Prostate gland (tissue), 2 donors: Measurements from ENCODE around the gene JUN. TPM values are rescaled to one million over a fixed set of nuclear protein-coding genes. Genes with fewer than 3 reads are reported as not detected.

Source experiments
- DNase-seq: peaks from one replicate; pipeline ENCODE4 v3.0.0-alpha.2; 2019; ENCODE audit warnings: low spot score
- H3K27ac ChIP-seq, 2 donors: fragments of 200-600 bp; sonication (generic); 2 replicates each; pipeline ENCODE4 v1.5.1; 2017 to 2019
- H3K27me3 ChIP-seq: fragments of 200-600 bp; sonication (generic); replicated peaks from 2 replicates; pipeline ENCODE4 v1.5.1; 2019; ENCODE audit not compliant: insufficient read depth
- H3K36me3 ChIP-seq, 2 donors: fragments of 200-600 bp; sonication (generic); 1 replicate in 1 of 2; 2 replicates in 1 of 2; pipeline versions ENCODE4 v1.5.1 to v1.8.1; 2017 to 2019
- H3K4me1 ChIP-seq: fragments of 200-600 bp; sonication (generic); replicated peaks from 2 replicates; pipeline ENCODE4 v1.5.1; 2019
- H3K4me3 ChIP-seq, 2 donors: fragments of 200-600 bp; sonication (generic); 2 replicates each; pipeline ENCODE4 v1.5.1; 2017 to 2019
- H3K9me3 ChIP-seq: fragments of 200-600 bp; sonication (generic); 2 replicates; pipeline ENCODE4 v1.5.1; 2017
- CTCF ChIP-seq, 4 experiments: fragments of 200-600 bp in 2 of 4; fragments of 450-650 bp in 2 of 4; sonication (generic) in 2 of 4; IDR thresholded peaks; 1 replicate in 3 of 4; 2 replicates in 1 of 4; pipeline ENCODE4 v1.5.1; 2016 to 2019; ENCODE audit warnings: antibody characterized with exemption in 4 of 4, mild to moderate bottlenecking in 2 of 4, moderate library complexity in 2 of 4
- POLR2A ChIP-seq: fragments of 450-650 bp; IDR thresholded peaks from one replicate; pipeline ENCODE4 v1.6.1; 2016; ENCODE audit warnings: antibody characterized with exemption, mild to moderate bottlenecking
- POLR2AphosphoS5 ChIP-seq: sonication (generic); formaldehyde crosslinking; IDR thresholded peaks from one replicate; pipeline ENCODE4 v1.6.1; 2017; ENCODE audit warnings: antibody characterized with exemption
- WGBS: methylation state at CpG from one replicate; pipeline ENCODE4 v1.1.5; 2018; 5-methylcytosine and 5-hydroxymethylcytosine counted together
- intact Hi-C: fragments of 100-400 bp; cut with DNase I; formaldehyde crosslinking; loops from one replicate; pipeline ENCODE4 v1.14.2; 2022
- total RNA-seq, 2 donors: library from RNA; depleted of rRNA; stranded (reverse); fragments of >200 nt; gene quantifications; one replicate each; pipeline ENCODE4 v1.1.0, GENCODE V29; 2016

JUN gene
- total RNA-seq, 2 donors from 2014 or later = 154 to 303 TPM

- Histone ChIP-seq H3K27ac (no peak overlapping the region), H3K4me1 (peaks cover 8% of the 10 kb centered on the region), H3K4me3 (no peak overlapping the region), H3K9me3 (no peaks in the 10 kb centered on the region), H3K36me3 (no peaks in the 10 kb centered on the region), H3K27me3 (no peaks in the 10 kb centered on the region)
- TF ChIP-seq POLR2AphosphoS5 (no peak), POLR2A (no peak), CTCF (IDR thresholded peaks at IDR 0.05) (no peak)
- 32% methylated on average over 3 of the region's 3 CpGs for WGBS
- no peak for DNase-seq
- intact Hi-C loops = no loop called here
Measured at GRCh38 chr1:58748666-58749065, 35.2 kb downstream of the JUN start.

GRCh38 chr1:58746757-58747156 is 37.1 kb downstream of the JUN start:
- Histone ChIP-seq H3K9me3 (no peaks in the 10 kb centered on the region), H3K4me3 (no peak overlapping the region), H3K4me1 (no peaks in the 10 kb centered on the region), H3K27ac (no peak overlapping the region), H3K27me3 (no peaks in the 10 kb centered on the region), H3K36me3 (no peaks in the 10 kb centered on the region)
- DNase-seq = no peak
- TF ChIP-seq CTCF (IDR thresholded peaks at IDR 0.05) = no peak
- no peak for TF ChIP-seq POLR2AphosphoS5
- TF ChIP-seq POLR2A = no peak
- intact Hi-C loops = no loop called here
- WGBS = 98% methylated on average over 2 of the region's 2 CpGs

GRCh38 chr1:58746182-58746581 is 37.7 kb downstream of the JUN start:
- no peak overlapping the region for H3K27ac ChIP-seq
- no peaks in the 10 kb centered on the region for H3K36me3 ChIP-seq
- no peaks in the 10 kb centered on the region for H3K4me1 ChIP-seq
- no peak for DNase-seq
- TF ChIP-seq POLR2AphosphoS5 (no peak), POLR2A (no peak)
- WGBS = 89% methylated on average over 1 of the region's 1 CpG
- no peak overlapping the region for H3K4me3 ChIP-seq
- H3K9me3 ChIP-seq = no peaks in the 10 kb centered on the region
- intact Hi-C loops = no loop called here
- H3K27me3 ChIP-seq = no peaks in the 10 kb centered on the region

- intact Hi-C loops = no loop called here
- TF ChIP-seq POLR2AphosphoS5 = no peak
- TF ChIP-seq CTCF (IDR thresholded peaks at IDR 0.05) = no peak
- TF ChIP-seq POLR2A = no peak
Measured at GRCh38 chr1:58745666-58746065, 38.2 kb downstream of the JUN start.

GRCh38 chr1:58745117-58745516 is 38.7 kb downstream of the JUN start:
- Histone ChIP-seq H3K4me1 (no peaks in the 10 kb centered on the region), H3K9me3 (no peaks in the 10 kb centered on the region), H3K36me3 (no peaks in the 10 kb centered on the region), H3K27me3 (no peaks in the 10 kb centered on the region), H3K27ac (no peak overlapping the region), H3K4me3 (no peak overlapping the region)
- intact Hi-C loops = no loop called here
- DNase-seq = no peak
- TF ChIP-seq CTCF (IDR thresholded peaks at IDR 0.05) (no peak), POLR2A (no peak), POLR2AphosphoS5 (no peak)
- 42% methylated on average over 1 of the region's 1 CpG for WGBS

More at GRCh38 chr1:58745666-58746065, 38.2 kb downstream of the JUN start:
- 53% methylated on average over 5 of the region's 5 CpGs for WGBS
- H3K27ac ChIP-seq = no peak overlapping the region
- no peaks in the 10 kb centered on the region for H3K9me3 ChIP-seq
- no peaks in the 10 kb centered on the region for H3K27me3 ChIP-seq
- no peak overlapping the region for H3K4me3 ChIP-seq
- no peaks in the 10 kb centered on the region for H3K4me1 ChIP-seq
- DNase-seq = no peak
- H3K36me3 ChIP-seq = no peaks in the 10 kb centered on the region
